GM18868 (cell line): ENCODE data around the gene RHOF.

ENCODE experiments used
- ATAC-seq: cut with Tn5 transposase; IDR thresholded peaks from one replicate; pipeline ENCODE4 v1.9.1; 2021; ENCODE audit warnings: mild to moderate bottlenecking, moderate library complexity; ENCODE audit not compliant: unreplicated experiment

RHOF gene

GRCh38 chr12:121820056-121820455 is 26.6 kb upstream of the RHOF start:
- no peak for ATAC-seq

GRCh38 chr12:121819212-121819949 is 25.9 kb upstream of the RHOF start:
- ATAC-seq, result no peak

DNA sequence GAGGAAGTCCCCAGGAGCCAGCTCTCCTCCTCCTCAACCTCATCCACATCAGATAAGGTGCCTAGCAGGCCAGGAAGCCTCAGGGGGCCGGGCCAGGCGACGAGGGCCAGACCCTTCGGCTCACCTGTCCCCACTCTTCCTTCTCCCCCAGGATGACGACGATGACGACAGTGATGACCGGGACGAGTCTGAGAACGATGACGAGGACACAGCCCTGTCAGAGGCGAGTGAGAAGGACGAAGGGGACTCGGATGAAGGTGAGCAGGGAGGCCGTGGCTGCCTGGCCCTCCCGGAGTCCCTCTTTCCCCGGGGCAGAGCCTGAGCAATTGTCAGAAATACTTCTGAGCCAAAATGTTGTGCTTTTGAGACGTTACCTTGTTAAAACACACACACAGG is 24.2 kb upstream of the RHOF start:
- ATAC-seq, result no peak

GRCh38 chr12:121816925-121817647 is 23.6 kb upstream of the RHOF start:
- no peak for ATAC-seq

GRCh38 chr12:121815263-121815662 is 21.8 kb upstream of the RHOF start:
- ATAC-seq, result no peak

DNA sequence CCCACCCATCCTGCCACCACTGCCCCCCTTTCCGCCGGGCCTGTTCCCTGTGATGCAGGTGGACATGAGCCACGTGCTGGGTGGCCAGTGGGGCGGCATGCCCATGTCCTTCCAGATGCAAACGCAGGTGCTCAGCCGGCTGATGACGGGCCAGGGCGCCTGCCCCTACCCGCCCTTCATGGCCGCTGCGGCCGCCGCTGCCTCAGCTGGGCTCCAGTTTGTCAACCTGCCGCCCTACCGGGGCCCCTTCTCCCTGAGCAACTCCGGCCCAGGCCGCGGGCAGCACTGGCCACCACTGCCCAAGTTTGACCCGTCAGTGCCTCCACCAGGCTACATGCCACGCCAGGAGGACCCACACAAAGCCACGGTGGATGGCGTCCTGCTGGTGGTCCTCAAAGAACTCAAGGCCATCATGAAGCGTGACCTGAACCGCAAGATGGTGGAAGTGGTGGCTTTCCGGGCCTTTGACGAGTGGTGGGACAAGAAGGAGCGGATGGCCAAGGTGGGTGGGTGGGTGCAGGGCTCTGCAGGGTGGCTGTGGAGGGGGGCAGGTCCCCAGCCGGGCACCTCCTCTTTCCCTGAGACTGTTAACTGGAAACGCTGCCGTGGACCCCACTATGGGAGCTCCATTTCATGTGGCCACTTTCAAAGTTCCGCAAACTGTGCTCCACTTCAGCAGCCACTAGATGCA is 21.1 kb upstream of the RHOF start:
- no peak for ATAC-seq

DNA sequence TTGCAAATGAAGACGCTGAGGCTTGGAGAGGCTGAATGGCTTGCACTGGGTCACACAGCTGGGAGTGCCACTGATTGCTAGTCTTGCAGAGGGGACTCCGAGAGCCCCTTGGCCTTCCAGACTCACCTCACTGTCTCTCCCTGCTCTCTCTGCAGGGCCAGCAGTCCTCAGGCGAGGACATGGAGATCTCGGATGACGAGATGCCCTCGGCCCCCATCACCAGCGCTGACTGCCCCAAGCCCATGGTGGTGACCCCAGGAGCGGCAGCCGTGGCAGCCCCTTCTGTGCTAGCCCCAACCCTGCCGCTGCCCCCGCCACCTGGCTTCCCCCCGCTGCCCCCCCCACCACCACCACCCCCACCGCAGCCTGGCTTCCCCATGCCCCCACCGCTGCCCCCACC is 20.5 kb upstream of the RHOF start:
- no peak for ATAC-seq

DNA sequence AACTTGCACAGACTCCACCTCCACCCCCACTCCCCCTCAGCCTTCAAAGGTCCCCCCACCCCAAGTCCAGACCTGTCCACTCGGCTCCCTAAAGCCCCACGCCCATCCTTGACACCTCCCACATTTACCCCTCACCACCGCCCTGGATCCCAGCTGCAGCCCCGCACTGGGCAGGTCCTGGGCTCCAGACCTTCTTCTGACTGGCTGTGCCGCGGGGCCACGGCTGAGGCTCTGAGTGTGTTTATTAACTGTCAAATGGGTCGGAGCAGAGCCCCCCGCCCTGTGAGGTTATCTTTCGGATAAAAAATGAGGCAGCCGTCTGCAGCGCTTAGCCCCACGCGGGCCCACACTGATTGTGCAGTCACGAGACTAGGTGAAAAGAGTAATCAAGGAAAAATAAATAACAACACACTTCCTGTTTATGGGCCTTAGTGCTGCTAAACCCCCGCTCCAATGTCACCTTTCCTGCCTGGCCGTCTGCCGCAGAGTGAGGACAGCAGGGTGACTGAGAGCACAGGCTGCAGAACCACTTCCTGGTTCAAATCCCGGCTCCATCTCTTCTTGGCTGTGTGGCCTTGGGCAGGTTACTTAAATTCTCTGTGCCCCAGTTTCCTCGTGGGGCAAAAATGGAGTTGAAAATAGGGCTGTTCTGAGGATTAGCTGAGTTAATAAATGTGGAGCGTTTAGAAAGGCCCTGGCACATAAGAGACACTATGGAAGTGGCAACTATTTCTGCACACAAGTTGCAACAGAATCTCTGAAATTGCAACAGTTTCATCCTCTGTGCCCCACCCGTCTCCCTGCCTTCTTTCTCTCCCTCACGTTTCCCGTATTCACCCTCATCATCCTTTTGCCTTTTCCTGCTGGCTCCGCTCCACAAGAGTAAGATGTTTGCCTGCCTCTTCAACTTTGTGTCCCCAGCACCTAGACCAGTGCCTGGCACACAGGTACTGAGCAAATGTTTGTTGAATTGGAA is 19.7 kb upstream of the RHOF start:
- ATAC-seq, result no peak

DNA sequence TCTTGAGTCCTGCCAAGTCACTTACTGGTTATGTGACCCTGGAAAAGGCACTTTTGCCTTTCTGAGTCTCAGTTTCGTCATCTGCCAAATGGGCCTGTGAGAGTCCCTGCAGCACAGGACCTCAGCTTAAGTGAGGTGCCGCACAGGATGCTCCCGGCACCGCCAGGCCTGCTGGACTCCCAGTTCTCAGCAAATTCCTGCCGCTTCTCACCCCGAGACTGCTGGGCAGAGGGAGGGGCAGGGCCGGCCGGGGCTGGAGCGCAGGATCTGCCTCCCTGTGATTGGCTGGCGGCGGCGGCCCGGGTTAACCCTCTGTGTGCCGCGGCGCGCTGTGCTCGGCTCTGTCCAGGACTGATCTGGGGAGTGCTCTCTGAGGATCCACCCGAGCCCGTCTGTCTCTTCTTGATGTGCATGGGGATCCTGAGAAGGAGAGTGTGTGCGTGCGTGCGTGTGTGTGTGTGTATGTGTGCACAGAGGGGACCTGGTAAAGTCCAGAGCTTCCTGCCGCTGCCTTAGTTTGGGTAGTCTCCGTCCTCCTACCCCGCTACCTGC is 18.9 kb upstream of the RHOF start:
- ATAC-seq, result no peak

- ATAC-seq, result peak; percentile 74
Measured at GRCh38 chr12:121811434-121812319, 18.2 kb upstream of the RHOF start.

DNA sequence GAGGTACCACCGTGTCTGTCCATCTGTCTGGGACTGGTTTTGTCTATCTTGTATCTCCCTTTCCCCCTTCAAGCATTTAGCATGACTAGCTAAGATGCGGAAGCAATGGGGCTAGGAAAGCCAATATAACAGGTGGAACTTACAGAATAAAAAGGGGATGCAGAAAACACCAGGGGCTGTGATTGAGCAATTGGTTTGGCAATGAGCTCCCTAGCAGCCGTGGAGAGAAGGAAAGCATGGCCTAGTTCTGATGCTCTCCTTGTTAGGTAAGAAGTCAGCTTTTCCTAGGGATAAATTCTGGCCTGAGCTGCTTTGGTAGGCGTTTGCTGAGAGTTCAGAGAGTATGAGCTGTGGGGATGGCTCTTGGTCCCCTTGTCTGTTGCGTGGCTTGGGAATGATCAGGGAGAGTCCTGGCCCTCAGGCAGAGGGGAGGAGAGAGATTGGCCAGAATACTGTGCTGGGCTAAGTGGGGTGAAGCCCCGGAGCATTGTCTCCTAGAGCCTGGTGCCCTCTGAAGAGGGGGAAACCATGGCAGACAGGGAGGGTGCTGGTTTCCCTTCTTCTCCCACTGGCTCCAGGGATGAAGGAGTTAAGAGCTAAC is 17.4 kb upstream of the RHOF start:
- ATAC-seq, result no peak

DNA sequence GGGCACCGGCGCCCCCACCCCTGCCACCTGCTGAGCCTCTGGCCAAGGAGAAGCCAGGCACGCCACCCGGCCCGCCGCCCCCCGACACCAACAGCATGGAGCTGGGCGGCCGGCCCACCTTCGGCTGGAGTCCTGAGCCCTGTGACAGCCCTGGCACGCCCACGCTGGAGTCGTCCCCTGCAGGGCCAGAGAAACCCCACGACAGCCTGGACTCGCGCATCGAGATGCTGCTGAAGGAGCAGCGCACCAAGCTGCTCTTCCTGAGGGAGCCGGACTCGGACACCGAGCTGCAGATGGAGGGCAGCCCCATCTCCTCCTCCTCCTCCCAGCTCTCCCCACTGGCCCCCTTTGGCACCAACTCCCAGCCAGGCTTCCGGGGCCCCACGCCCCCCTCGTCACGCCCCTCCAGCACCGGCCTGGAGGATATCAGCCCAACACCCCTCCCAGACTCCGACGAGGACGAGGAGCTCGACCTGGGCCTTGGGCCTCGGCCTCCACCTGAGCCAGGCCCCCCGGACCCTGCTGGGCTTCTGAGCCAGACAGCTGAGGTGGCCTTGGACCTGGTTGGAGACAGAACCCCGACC is 16.8 kb upstream of the RHOF start:
- no peak for ATAC-seq

- ATAC-seq, result no peak
Measured at GRCh38 chr12:121809712-121810116, 16.2 kb upstream of the RHOF start.

- ATAC-seq, result no peak
Measured at GRCh38 chr12:121808623-121809022, 15.1 kb upstream of the RHOF start.

- no peak for ATAC-seq
Measured at GRCh38 chr12:121807642-121808347, 14.3 kb upstream of the RHOF start.

DNA sequence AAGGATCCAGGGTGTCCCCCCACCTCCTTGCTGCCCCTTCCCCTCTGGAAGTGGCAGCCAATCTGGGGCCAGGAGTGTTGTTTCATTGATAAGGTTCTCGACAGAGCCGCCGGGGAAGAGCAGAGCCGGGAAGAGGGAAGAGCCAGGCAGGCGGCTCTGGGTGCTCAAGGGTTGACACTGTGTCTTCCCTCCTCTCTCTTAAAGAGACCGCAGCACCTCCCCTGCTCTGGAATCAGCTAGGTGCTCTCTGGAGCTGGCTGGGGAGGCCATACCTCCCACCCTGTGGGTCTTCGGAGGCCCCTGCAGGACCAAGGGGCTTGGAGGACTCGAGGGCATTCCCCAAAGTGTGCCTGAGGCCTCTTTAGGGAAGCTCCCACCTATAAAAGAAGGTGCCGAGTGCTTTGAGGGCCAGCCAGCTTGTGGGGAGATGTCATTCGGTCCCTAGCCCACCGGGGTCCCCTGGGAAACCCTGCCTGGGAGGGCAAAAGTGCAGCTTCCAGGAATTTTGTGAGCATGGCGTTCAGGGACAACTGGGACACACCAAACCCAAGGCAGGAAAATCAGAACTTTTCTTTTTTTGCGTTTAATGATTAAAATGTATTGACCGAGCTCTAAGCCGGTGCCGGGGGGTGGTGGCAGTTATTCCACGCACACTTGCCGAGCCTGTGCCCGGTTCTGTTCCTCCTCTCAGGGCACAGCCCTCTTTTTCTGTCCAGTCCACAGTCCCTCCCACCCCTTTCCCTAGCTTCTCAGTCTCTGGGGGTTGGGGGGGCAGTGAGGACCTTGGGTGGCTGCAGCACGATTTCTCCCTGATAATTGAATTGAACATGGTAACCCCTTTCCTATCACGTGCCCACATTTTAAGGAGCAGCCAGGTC is 13.3 kb upstream of the RHOF start:
- ATAC-seq, result no peak

DNA sequence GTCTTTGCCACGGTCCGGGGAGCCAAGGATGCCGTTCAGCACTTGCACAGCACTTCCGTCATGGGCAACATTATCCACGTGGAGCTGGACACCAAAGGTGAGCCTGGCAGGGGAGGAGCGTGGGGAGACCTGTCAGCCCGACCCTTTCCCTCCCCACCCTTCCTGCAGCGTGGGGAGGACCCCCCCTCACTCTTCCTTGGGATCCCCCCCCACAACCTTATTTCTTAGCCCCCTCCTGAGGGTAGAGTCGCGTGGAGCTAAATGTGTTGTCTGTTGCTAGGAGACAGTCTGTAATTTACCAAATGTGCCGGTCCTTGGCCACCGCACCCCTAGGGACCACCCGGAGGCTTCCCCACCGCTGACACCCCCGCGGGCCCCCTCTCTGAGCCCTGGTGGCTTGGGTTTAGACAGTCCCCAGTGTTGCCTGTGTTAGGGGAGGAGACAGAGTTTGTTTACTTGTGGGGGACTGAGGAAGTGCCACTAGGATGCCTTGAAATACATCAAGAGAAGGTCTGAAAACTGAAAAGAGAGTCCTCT is 12.6 kb upstream of the RHOF start:
- ATAC-seq, result no peak
